NCI-H82 (cell line): Measurements from ENCODE around the gene MED4.
A peak's percentile ranks its signal among the peaks of the same experiment; 100 is the strongest.

Experiments used
- DNase-seq: peaks from one replicate; lab custom pipeline; 2025; lab: John Stamatoyannopoulos, UW

The MED4 gene, protein sequence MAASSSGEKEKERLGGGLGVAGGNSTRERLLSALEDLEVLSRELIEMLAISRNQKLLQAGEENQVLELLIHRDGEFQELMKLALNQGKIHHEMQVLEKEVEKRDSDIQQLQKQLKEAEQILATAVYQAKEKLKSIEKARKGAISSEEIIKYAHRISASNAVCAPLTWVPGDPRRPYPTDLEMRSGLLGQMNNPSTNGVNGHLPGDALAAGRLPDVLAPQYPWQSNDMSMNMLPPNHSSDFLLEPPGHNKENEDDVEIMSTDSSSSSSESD

DNA sequence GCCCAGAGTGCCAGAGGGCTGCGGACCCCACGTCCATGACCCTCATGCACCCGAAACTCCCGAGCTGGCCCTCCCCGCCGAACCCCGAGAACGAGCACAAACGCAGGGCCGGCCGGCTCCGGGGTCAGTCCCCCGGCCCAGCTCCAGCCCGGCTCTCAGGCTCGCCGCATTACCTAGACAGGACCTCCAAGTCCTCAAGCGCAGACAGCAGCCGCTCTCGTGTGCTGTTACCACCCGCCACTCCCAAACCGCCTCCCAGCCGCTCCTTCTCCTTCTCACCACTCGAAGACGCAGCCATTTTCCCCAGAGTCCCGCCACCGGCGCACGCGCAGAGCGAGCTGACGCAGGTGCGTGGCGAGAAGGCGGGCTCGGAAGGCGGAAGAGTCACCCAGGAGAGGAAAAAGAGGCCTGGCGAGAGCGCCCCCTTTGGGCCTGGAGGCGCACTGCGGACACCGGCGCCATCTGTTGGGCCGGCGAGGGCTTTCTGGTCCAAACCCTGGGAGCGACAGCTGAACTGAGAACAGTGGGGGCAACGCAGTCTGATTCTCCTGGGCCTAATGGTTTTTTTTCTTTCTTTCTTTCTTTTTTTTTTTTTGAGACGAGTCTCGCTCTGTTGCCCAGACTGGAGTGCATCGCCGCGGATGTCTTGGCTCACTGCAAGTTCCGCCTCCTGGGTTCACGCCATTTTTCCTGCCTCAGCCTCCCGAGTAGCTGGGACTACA, at the start of gene MED4:
TSS of gene MED4 (minus strand) at position 324 of the 722 bp plus-strand sequence. CDS start at position 298, 26 bp downstream.
- peak; percentile 97 for DNase-seq

DNA sequence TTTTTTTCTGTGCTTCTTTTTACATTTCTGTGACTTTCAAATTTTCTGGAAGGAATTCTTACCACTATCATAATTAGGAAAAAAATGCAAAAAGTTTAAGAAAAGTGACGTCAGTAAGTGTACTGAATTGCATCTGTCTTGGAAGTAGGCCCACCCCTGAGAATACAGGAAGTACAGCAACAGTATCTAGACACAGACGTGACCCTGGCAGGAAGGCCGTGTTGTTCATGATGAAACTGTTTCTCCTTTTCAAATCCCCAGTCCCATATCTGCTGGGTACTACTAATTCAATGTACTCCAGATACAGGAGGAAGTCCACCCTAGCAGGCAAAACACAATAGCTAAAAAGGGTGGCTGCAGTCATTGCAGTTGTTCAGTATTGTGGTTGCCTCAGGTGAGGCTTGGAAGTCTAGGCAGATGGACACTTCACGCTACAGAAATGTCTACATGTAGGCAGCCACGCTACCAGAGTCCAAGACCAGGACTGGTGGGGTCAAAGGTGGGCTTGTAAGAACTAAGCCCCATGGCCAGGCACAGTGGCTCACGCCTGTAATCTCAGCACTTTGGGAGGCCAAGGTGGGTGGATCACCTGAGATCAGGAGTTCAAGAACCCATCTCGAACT, 49.6 kb upstream of the MED4 start:
- no peak for DNase-seq

DNA sequence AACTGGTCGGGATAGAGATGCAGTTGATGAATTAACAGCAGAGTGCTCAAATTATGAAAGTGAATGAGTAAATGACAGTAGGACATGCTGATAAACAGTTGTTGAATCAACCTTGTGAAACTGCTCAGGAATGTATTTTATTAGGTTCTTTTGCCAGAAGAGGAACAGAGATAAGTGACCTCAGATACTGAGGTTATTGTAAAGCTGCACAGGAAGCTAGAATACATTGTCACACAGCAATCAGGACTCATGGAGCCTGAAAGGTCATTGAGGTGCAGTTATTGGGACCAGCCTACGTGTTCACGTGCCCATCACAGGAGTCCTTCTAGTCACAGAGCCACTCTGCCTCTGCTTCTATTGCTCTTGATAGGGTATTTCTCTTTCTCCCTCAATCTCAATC, 47.5 kb upstream of the MED4 start:
- no peak for DNase-seq

DNA sequence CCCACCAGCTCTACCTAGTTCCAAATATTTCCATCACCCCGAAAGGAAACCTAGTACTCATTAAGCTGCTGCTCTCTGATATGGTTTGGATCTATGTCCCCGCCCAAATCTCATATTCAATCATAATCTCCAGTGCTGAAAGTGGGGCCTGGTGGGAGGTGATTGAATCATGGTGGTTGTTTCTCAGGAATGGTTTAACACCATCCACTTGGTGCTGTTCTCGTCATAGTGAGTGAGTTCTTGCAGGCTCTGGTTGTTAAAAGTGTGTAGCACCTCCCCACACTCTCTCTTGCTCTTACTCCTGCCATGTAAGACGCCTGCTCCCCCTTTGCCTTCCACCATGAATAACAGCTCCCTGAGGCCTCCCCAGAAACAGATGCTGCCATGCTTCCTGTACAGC, 43.4 kb upstream of the MED4 start:
- DNase-seq, result no peak

DNA sequence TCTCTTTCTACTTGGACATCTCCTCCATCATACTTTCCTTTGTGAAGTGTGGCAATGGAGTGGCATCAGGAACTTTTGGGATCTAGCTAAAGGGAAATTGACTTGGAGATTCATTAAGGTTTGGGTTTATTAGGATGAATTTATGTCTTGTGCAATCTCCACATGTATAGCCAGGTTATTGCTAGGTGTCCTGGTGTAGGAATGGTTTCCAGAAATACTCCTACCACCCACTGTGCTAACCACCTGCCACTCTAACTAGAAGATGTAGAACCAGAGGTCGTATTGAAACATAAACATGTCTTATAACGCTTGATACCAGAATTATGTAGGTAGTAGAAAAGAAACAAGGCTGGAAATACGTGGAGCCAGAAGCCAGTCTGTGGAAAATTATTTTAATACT, 38.1 kb upstream of the MED4 start:
- no peak for DNase-seq

DNA sequence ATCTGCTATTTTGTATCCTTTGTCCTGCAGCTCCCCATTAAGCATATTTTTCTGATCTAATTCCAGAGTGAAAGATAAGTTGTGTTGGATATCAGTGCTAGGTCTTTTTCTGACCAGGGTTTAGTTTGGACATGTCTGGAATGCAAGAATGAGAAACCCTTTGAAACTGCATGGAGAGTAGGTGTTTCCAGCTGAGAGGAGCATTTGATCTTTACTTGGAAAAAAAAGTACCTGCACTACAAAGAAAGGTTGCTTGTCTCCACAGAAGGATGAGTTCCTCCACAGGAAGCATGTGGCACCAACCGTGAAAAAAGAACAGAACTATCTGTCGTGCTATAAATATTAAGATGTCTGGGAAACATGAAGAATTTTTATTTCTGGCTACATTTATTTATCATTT, 36.6 kb upstream of the MED4 start:
- DNase-seq, result no peak

DNA sequence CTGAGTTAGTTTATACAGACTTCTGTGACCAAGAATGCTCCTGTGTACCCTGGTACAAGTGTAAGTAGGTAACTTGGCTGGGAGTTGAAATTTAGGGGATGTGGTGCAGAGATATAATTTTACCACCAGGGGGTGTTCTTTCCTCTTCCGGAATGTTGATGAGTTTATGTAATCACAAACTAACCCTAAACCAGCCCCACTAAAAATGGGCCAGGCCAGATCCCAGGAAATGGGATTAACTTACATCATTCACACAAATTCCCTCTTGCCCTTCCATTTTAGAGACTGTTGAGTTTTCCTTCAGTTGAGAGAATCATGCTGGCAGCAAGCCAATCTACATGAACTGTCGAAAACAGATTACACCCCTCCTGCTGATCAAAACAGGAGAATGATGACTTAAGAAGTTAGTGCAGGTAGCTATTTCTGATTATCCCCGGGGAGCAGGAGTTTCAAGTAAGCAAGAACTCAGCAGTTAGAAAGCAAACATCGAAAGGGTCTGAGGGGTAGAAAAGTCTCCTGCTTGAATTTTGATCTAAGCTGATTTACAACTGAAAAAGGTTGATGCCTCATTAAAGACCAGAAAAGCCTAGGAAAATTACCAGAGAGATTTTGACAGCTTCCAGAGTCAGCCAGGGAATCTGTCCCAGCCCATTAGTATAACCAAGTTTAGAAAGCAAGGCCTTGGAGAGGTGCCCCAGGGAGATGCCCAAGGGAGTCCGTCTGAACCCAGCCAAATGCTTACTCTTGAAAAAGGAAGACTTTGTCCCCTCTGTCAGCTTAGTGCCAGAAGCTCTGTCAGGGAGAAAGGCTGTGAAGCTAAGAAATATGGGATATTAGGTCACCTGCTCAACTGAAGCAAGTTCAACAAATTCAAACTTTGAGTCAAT, 32.3 kb upstream of the MED4 start:
- DNase-seq, result peak; percentile 98

DNA sequence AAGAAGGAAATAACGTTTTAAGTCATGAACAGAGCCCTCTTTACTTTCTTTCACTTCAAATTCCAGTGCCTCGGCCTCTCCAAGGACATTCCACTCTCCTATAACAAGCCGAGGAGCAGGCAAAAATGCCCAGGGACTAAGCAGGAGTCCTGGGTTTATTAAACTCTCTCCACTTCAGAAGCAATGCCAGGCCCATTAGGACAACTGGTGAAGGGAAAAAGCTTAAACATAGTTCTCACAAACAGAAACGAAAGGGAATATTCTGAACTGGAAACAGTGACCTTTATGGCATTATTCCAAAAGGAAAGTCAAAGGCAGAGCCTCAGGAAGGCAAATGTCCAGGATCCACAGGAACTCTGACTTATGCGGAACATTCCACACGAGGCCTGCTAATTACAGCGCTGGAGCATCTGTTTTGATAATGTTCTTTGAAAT, 30.9 kb upstream of the MED4 start:
- no peak for DNase-seq

DNA sequence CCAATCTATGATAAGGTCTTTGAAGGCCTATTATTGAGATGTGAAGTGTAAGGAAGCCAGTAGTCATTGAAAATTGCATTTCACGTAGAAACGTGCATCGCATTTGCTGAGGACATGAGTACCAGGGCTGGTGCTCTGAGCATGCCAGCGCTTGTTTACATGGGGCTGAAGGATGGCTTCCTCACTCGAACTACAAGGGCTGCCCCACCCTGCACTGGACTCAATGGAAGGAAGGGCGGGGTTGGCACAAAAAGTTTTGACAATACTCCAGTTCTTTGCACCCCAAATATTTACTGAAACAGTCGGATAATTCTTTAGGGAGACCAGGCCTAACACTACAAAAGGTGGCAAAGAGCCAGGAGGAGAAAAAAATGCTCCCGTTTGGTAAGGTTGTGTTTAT, 28.9 kb upstream of the MED4 start:
- DNase-seq, result no peak

DNA sequence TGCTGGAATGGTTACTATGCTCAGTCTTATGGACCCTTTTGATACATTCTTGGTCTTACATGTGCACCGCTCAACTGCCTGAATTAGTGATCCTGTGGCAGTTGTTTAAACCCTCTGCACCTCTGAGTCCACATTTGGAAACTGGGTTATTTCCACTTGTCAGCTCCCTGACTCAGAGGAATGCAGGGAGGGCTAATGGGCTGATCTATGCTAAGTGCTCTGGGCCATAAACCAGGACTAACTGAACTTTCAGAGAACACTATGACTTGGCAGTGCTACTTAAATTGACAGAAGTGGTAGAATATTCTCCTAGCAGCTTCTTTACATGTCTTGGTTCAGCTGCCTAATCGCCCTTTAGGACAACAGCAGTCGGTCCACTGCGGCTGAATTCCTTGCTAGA, 26.8 kb upstream of the MED4 start:
- no peak for DNase-seq

DNA sequence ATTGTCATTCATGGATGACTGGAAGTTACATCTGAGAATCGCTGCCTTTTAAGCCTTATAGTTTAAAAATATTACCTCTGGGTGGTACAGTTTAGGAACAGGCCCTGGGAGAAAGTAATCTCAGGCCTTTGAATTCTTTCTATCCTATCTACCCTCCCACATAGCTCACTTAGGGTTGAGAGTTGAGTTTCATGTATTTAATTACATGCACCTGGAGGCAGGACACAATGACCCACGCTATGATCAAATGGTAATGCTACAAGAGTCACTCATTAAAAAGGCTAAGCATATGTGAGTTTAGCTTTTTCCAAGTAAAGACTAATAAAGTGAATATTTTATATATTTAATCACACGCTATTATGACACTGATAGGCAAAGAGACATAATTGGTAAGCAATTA, 25.3 kb upstream of the MED4 start:
- no peak for DNase-seq

DNA sequence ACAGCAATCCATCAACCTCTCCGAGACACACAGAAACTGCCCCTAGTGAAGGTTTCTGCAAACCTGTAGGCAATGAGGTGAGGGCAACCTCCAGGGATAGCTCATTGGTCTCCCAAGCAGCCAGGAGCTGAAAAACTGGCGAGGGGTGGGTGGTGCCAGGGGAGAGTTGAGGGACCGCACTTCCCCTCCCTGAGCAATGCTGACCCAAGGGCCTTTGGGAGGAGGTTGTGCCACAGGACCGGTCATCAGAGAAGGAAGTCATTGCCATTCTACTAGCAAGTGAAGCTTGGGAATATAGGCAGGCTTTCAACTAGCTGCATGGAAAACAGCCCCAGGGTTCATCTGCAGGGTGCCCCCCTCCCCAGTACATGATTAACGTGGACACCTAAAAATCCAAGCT, 23.1 kb upstream of the MED4 start:
- DNase-seq, result no peak

DNA sequence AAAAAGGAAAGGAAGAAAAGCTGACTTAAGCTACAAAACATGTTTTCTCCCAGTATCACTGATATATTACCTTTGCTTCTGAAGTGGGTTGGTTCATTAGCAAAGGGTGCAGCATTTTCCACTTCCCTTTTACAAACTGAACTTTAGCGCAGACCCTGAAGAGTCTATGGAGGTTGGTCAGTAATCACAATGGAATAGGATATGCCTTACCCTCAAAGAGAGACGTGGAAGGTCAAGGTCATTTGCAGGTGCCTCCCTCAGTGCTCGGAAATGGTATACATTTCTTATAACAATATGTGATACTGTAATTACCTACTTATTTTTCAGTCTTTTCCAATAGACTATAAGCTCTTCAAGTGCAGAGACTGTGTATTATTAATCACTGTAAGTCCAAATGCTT, 21.9 kb upstream of the MED4 start:
- no peak for DNase-seq

DNA sequence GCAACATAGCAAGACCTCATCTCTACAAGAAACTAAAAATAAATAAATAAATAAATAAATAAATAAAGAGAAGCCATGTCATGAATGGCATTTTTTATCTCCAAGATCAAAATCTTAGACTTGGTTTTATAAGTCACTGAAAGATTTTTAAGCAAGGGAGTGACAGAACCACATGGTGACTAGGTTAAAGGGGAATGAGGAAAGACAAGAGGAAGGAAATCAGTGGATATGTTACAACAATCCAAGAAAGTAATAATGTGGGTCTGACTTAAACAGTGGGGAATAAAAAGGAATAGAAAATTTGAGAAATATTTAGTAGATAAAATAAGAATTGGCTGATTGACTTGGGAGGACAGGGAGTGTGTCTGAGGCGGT, 18.8 kb upstream of the MED4 start:
- no peak for DNase-seq

DNA sequence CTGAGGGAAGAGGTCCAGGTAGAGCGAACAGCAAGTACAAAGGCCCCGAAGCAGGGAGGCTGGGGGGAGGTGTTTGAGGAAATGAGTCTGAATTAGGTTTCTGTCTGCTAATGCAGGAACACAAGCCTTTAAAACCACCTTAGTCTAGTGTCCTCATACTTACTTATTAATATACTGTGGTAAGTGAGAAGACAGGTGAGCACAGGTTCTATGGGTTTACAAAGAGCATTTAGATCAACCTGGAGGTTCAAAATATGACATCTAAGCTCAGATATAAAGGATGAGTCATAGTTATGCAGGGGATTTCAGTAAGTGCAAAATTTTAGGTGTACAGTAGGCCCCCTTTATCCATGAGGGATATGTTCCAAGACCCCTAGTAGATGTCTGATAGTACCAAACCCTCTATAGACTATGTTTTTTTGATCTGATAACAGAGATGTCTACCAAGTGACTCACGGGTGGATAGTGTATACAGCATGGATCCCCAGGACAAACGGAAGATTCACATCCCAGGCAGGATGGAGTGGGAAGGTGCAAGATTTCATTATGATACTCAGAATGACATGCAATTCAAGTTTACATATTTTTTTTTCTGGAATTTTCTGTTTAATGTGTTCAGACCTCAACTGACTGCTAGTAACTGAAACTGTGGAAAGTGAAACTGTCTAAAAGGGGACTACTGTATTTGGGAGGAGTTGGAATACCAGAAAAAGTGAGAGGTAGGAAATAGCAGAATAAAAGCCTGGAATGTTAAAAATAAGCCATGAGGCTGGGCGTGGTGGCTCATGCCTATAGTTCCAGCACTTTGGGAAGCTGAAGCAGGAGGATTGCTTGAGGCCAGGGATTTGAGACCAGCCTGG, 18.2 kb upstream of the MED4 start:
- DNase-seq, result no peak

DNA sequence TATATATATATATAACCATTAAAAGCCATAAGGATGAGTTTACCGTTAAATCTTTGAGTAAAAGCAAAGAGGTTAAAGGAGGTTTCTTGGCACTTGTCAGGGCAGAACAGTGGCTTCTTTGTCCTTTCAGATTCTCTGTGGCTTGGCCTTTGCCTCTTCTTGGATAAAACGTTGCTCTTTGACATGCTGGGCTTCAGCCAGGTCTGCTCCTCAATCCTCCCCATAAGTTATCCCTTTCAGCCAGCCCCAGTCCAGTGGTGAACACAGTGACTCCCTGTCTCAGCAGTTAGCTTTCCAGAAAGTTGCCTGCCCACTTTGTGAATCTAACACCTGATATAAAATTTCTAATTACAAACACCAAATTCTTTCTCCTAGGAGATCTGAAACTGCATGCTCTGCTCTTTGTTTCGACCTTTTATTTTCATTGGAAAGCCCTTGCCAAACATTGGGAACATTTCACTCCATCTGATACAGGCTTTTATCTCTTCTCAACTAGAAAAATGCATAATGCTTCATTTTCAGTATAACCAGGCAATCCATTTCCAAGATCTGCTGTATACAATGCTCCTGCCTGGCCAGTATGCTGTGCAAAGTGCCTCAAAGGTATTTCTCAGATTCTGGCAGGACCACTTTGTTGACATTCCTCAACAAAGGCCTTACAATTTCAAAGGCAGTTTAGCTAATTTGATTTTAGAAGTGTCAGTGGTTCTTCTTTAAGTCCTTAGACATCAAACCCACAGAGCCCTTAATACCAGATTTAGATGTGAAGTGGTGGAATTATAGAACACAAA, 16.2 kb upstream of the MED4 start:
- peak; percentile 28 for DNase-seq

DNA sequence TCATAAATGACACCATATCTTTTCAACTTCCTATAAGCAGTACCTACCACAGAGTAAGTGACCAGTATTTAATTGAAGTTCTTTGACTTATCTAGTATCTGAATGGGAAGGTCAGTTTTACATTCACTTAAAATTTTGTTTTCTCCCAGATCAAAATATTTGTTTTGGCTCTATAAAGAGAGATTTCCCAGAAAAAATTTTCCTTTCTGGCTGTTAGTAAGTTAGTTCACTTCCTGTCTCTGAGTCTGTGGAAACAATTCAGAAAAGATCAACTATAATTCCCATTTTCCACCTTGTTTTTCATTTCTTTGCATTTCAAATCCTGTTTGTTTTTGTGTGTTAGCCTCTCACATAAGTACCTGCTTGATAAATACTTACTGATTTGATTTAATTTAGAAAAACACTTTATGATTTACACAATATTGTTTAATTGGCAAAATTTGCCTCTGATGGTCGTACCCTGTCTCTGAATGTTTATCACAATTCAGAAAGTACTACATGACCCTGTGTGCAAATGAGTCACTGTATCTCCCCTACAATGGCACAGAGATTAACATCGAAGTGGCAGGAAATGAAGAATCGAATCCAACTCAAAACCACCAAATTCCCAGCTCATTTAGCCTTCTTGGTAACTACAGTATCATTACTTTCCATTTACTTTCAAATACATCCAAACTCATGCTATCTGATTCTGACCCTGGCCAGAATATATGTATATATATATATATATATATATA, 15.4 kb upstream of the MED4 start:
- DNase-seq, result no peak

DNA sequence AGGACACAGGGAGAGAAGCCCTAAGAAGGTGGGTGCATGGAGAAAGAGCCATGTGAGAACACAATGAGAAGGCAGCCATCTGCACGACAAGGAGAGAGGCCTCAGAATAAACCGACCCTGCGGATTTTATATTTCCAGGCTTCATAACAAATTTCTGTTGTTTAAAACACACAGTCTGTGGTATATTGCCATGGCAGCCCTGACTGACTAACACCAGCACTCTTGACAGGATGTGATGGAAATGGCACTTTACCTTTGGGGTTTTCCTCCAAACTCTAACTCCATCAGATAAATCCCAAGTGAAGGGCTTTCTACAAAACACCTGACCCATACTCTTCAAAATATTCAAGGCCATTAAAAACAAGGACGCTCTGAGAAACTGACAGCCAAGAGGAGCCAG, 13.2 kb upstream of the MED4 start:
- DNase-seq, result no peak

DNA sequence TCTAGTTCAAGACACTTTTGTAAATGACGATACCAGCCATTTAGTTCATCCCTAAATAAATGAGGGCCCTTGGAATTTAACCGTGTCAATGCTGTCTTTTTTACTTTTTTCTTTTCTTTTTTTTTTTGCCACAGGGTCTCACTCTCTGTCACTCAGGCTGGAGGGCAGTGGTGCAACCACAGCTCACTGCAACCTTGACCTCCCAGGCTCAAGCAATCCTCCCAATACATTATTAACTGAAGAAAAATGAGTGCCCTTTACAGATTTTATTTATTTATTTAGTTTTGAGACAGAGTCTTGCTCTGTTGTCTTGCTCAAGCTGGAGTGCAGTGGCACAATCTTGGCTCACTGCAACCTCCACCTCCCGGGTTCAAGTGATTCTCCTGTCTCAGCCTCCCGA, 2.9 kb upstream of the MED4 start:
- no peak for DNase-seq

DNA sequence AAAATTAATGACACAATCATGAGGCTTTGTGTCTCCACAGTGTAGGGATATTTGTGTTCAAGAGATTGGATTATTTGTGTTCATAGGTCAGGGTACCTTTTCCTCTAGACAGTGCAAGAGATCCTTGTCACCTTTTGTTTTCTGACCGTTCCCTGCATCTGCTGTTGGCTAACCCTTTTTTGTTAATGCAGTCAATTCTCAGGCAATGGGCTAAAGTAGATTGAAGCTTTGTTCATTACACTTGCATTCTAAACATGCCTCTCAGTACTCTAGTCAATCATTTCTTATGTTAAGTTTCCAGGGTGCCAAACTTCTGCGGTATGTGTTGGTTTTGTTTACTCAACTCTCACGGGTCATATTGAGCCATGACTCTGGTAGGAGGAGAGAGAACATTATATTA, 1.8 kb upstream of the MED4 start:
- DNase-seq, result no peak
